HEK293 (cell line): ENCODE results near the gene TNFRSF4.
"Not testable (repeated sequence)": the region's sequence is repeated elsewhere in the genome, so short reads cannot be mapped to it uniquely, and the experiment has no call there.

ENCODE experiments used
- CTCF ChIA-PET: fragments of 350-600 bp; formaldehyde crosslinking; extraction: SDS; loops from one replicate; lab custom pipeline; 2021; ENCODE audit warnings: antibody characterized with exemption; lab: Yijun Ruan, JAX
- POLR2A ChIA-PET: fragments of 300-600 bp; formaldehyde crosslinking; extraction: SDS; loops from one replicate; lab custom pipeline; 2020; ENCODE audit warnings: antibody characterized with exemption, inconsistent platforms; lab: Yijun Ruan, JAX
- H3K27ac ChIP-seq: fragments of 200-500 bp; sonication (Bioruptor generic); 2 replicates; pipeline ENCODE4 v1.5.1; 2014; ENCODE audit warnings: low read depth, low read length, control low read depth, inconsistent platforms; ENCODE audit errors: extremely low read depth
- H3K36me3 ChIP-seq, 2 experiments: fragments of 200-500 bp in 1 of 2; sonication (Bioruptor generic) in 1 of 2; 1 replicate in 1 of 2; 2 replicates in 1 of 2; pipeline ENCODE4 v1.5.1; 2014 to 2017; ENCODE audit warnings: inconsistent platforms in 2 of 2, low read length in 2 of 2; ENCODE audit not compliant: control insufficient read depth in 2 of 2, insufficient read depth in 1 of 2
- H3K4me1 ChIP-seq: fragments of 200-500 bp; sonication (Bioruptor generic); 2 replicates; pipeline ENCODE4 v1.5.1; 2014; ENCODE audit warnings: mild to moderate bottlenecking, low read length, inconsistent platforms; ENCODE audit not compliant: control insufficient read depth, insufficient read depth
- H3K4me3 ChIP-seq: 2 replicates; pipeline ENCODE4 v1.5.1; 2011; ENCODE audit warnings: low read depth, mild to moderate bottlenecking, control low read depth, low read length, moderate library complexity
- H3K9me3 ChIP-seq: fragments of 200-500 bp; sonication (Bioruptor generic); 2 replicates; pipeline ENCODE4 v1.5.1; 2014; ENCODE audit warnings: low read depth, low read length, inconsistent platforms; ENCODE audit not compliant: control insufficient read depth, insufficient read depth
- ATF2 ChIP-seq: fragments of 450-650 bp; formaldehyde crosslinking; IDR thresholded peaks from 2 replicates; pipeline ENCODE4 v1.5.1; 2016; ENCODE audit warnings: missing biosample characterization, missing genetic modification characterization, low read depth
- ZBTB26 ChIP-seq: fragments of 450-650 bp; formaldehyde crosslinking; optimal IDR thresholded peaks from 2 replicates; pipeline ENCODE3; 2016; ENCODE audit warnings: missing biosample characterization, mild to moderate bottlenecking, missing genetic modification characterization
- ZBTB44 ChIP-seq: fragments of 450-650 bp; IDR thresholded peaks from 2 replicates; pipeline ENCODE4 v1.5.1; 2018; ENCODE audit warnings: missing biosample characterization, mild to moderate bottlenecking, missing genetic modification characterization
- ZEB2 ChIP-seq: fragments of 450-650 bp; formaldehyde crosslinking; IDR thresholded peaks from 2 replicates; pipeline ENCODE4 v1.5.1; 2016; ENCODE audit warnings: missing biosample characterization, missing genetic modification characterization
- ZFP3 ChIP-seq: fragments of 450-650 bp; formaldehyde crosslinking; IDR thresholded peaks from 2 replicates; pipeline ENCODE4 v1.5.1; 2016; ENCODE audit warnings: low read depth, missing biosample characterization, missing genetic modification characterization
- ZNF211 ChIP-seq: fragments of 450-650 bp; formaldehyde crosslinking; IDR thresholded peaks from 2 replicates; pipeline ENCODE4 v1.5.1; 2016; ENCODE audit warnings: low read depth, missing biosample characterization, missing genetic modification characterization
- ZNF214 ChIP-seq: fragments of 450-650 bp; formaldehyde crosslinking; IDR thresholded peaks from 2 replicates; pipeline ENCODE4 v1.5.1; 2017; ENCODE audit warnings: missing biosample characterization, mild to moderate bottlenecking, missing genetic modification characterization, borderline replicate concordance
- ZNF501 ChIP-seq: fragments of 450-650 bp; formaldehyde crosslinking; IDR thresholded peaks from 2 replicates; pipeline ENCODE4 v1.5.1; 2016; ENCODE audit warnings: missing biosample characterization, missing genetic modification characterization
- ZNF626 ChIP-seq: fragments of 450-650 bp; sonication (Bioruptor Pico); formaldehyde crosslinking; IDR thresholded peaks from 2 replicates; pipeline ENCODE4 v1.5.1; 2018; ENCODE audit warnings: missing biosample characterization, missing genetic modification characterization, inconsistent platforms
- ZNF664 ChIP-seq: fragments of 450-650 bp; formaldehyde crosslinking; IDR thresholded peaks from 2 replicates; pipeline ENCODE4 v1.5.1; 2016; ENCODE audit warnings: missing biosample characterization, missing genetic modification characterization
- ZNF76 ChIP-seq: fragments of 450-650 bp; formaldehyde crosslinking; IDR thresholded peaks from 2 replicates; pipeline ENCODE4; 2016; ENCODE audit warnings: low read depth, missing biosample characterization, missing genetic modification characterization, borderline replicate concordance
- ZNF776 ChIP-seq: fragments of 450-650 bp; formaldehyde crosslinking; IDR thresholded peaks from 2 replicates; pipeline ENCODE4 v1.5.0; 2017; ENCODE audit warnings: missing biosample characterization, missing genetic modification characterization, borderline replicate concordance

TNFRSF4 gene

GRCh38 chr1:1176063-1176761 is 37.7 kb downstream of the TNFRSF4 start:
- H3K36me3 ChIP-seq, CTCF ChIA-PET, H3K4me3 ChIP-seq, H3K4me1 ChIP-seq, H3K27ac ChIP-seq, POLR2A ChIA-PET, H3K9me3 ChIP-seq: not testable (repeated sequence)
- TF ChIP-seq ZEB2 (tag by site-specific recombination), result peak; percentile 76

- ChIA-PET POLR2A (no interaction called here), CTCF (no interaction called here)
- no peaks in the 10 kb centered on the region for H3K36me3 ChIP-seq
- H3K9me3 ChIP-seq, result no peaks in the 10 kb centered on the region
- TF ChIP-seq ZFP3 (no peak), ZBTB44 (tag by site-specific recombination) (no peak)
- no peak overlapping the region for H3K4me3 ChIP-seq
- H3K27ac ChIP-seq, result no peak overlapping the region
- H3K4me1 ChIP-seq, result no peaks in the 10 kb centered on the region
Observed at GRCh38 chr1:1175221-1176062, 38.5 kb downstream of the TNFRSF4 start.

- ChIA-PET POLR2A (no interaction called here), CTCF (interaction anchor here (0.7 kb wide), 1 partner anchor 194 kb away, joined by 3 read pairs; no protein-coding TSS in a partner anchor)
- Histone ChIP-seq H3K27ac (no peak within 1 kb of the TSS), H3K4me1 (no peaks in the 10 kb centered on the region), H3K4me3 (no peak within 1 kb of the TSS), H3K9me3 (no peaks in the 10 kb centered on the region), H3K36me3 (no peaks in the 10 kb centered on the region)
- TF ChIP-seq ZNF626, result no peak
- TF ChIP-seq ZEB2 (tag by site-specific recombination), result no peak
- no peak for TF ChIP-seq ATF2 (tag by site-specific recombination)
- no peak for TF ChIP-seq ZNF776
- TF ChIP-seq ZNF664 (tag by site-specific recombination), result no peak
- no peak for TF ChIP-seq ZBTB26
- TF ChIP-seq ZNF214, result no peak
- TF ChIP-seq ZNF211 (tag by site-specific recombination), result no peak
- TF ChIP-seq ZNF76, result no peak
- TF ChIP-seq ZNF501 (tag by site-specific recombination), result no peak
Observed at GRCh38 chr1:1173793-1174415, 40.0 kb downstream of the TNFRSF4 start, which contains the start of gene TTLL10. TTLL10 (plus strand) TSS chr1:1173880; CDS start chr1:1179216, 5,336 bp downstream.
